HL-60 (cell line): ENCODE measurements around the gene UBN1.

ENCODE experiments used
- DNase-seq, 2 experiments: peaks; one replicate each; pipeline ENCODE4 v3.0.0-alpha.2; 2010 to 2020; ENCODE audit warnings: low read depth in 1 of 2, low spot score in 1 of 2
- H3K27ac ChIP-seq: fragments of 250-450 bp; sonication (Bioruptor Pico); replicated peaks from 2 replicates; pipeline ENCODE4 v1.5.1; 2020; ENCODE audit warnings: mild to moderate bottlenecking, moderate library complexity
- H3K27me3 ChIP-seq: fragments of 250-450 bp; sonication (Bioruptor Pico); 2 replicates; pipeline ENCODE4 v1.5.1; 2021; ENCODE audit warnings: mild to moderate bottlenecking, moderate library complexity; ENCODE audit not compliant: insufficient read depth, poor library complexity, severe bottlenecking
- H3K4me3 ChIP-seq: replicated peaks from 2 replicates; pipeline ENCODE4 v1.5.1; 2011; ENCODE audit warnings: mild to moderate bottlenecking, control low read depth, low read length; ENCODE audit not compliant: insufficient read depth
- GABPA ChIP-seq: IDR thresholded peaks from 2 replicates; pipeline ENCODE4 v1.6.1; 2012; ENCODE audit warnings: low read depth
- POLR2AphosphoS5 ChIP-seq: IDR thresholded peaks from 2 replicates; pipeline ENCODE4 v1.6.1; 2012; ENCODE audit warnings: low read depth
- SPI1 ChIP-seq: IDR thresholded peaks from 2 replicates; pipeline ENCODE4 v1.6.1; 2012; ENCODE audit warnings: low read depth, mild to moderate bottlenecking, borderline replicate concordance
- TF ChIP-seq, protein P1 (sequence below): IDR thresholded peaks from one replicate; pipeline ENCODE4 v1.5.1; 2011; ENCODE audit warnings: low read length, control low read depth, inconsistent platforms; ENCODE audit not compliant: insufficient read depth
- TF ChIP-seq, protein P2 (sequence below): IDR thresholded peaks from 2 replicates; pipeline ENCODE4 v1.6.1; 2012; ENCODE audit warnings: low read depth; ENCODE audit not compliant: insufficient replicate concordance

UBN1 gene

DNA sequence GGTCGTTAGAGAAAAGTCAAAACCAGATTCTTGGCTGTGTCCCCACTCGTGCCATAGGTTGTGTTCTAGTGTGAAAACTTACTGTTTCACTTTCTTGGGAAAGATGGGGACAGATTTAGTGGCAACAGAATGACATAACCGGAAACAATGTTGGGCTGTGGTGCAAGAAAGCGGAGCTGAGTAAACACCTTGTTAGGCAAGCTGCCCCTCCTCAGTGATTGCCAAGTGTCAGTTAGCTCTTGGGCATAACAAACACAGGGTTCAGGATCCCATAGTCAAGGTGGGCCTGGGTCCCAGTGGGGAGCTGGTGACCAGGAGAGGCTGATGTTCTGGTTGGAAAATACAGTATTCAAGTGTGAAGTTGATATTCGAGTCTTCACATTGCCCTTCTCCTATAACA lies 15.4 kb downstream of the UBN1 start:
- peak in 1 of 2 experiments; percentile 71 for DNase-seq
- H3K27ac ChIP-seq: no peak overlapping the region; the same call in 1 of the 2 replicates
- TF ChIP-seq GABPA (no peak), POLR2AphosphoS5 (0 out of 2 replicates have a peak, but pooled peaks have one; percentile 36)
- H3K4me3 ChIP-seq: no peak overlapping the region
- H3K27me3 ChIP-seq: no peaks in the 10 kb centered on the region

DNA sequence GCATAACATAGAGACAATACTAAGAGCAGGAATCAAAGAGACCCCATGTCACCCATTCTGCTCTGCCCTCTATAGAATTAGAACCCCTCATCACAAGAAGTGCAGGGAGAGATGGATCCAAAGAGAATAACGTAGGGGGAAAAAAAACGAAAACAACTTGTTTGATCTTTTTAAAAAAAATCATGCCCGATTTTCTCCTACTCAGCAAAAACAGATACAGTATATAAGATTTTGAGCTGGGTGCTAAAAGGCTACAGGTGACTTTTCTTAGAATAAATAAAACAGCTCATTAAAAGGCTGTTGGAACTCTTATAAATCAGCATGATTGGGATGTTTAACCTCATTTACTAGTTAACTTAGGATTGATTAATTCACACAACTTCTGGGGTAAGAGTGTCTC lies 17.4 kb downstream of the UBN1 start:
- no peaks in the 10 kb centered on the region for H3K27me3 ChIP-seq
- TF ChIP-seq, protein P1, sequence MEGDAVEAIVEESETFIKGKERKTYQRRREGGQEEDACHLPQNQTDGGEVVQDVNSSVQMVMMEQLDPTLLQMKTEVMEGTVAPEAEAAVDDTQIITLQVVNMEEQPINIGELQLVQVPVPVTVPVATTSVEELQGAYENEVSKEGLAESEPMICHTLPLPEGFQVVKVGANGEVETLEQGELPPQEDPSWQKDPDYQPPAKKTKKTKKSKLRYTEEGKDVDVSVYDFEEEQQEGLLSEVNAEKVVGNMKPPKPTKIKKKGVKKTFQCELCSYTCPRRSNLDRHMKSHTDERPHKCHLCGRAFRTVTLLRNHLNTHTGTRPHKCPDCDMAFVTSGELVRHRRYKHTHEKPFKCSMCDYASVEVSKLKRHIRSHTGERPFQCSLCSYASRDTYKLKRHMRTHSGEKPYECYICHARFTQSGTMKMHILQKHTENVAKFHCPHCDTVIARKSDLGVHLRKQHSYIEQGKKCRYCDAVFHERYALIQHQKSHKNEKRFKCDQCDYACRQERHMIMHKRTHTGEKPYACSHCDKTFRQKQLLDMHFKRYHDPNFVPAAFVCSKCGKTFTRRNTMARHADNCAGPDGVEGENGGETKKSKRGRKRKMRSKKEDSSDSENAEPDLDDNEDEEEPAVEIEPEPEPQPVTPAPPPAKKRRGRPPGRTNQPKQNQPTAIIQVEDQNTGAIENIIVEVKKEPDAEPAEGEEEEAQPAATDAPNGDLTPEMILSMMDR: no peak
- no peak for TF ChIP-seq GABPA
- TF ChIP-seq POLR2AphosphoS5: no peak
- TF ChIP-seq, protein P2, sequence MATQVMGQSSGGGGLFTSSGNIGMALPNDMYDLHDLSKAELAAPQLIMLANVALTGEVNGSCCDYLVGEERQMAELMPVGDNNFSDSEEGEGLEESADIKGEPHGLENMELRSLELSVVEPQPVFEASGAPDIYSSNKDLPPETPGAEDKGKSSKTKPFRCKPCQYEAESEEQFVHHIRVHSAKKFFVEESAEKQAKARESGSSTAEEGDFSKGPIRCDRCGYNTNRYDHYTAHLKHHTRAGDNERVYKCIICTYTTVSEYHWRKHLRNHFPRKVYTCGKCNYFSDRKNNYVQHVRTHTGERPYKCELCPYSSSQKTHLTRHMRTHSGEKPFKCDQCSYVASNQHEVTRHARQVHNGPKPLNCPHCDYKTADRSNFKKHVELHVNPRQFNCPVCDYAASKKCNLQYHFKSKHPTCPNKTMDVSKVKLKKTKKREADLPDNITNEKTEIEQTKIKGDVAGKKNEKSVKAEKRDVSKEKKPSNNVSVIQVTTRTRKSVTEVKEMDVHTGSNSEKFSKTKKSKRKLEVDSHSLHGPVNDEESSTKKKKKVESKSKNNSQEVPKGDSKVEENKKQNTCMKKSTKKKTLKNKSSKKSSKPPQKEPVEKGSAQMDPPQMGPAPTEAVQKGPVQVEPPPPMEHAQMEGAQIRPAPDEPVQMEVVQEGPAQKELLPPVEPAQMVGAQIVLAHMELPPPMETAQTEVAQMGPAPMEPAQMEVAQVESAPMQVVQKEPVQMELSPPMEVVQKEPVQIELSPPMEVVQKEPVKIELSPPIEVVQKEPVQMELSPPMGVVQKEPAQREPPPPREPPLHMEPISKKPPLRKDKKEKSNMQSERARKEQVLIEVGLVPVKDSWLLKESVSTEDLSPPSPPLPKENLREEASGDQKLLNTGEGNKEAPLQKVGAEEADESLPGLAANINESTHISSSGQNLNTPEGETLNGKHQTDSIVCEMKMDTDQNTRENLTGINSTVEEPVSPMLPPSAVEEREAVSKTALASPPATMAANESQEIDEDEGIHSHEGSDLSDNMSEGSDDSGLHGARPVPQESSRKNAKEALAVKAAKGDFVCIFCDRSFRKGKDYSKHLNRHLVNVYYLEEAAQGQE: no peak
- TF ChIP-seq SPI1: no peak
- H3K27ac ChIP-seq: no peak overlapping the region
- DNase-seq: no peak
- no peak overlapping the region for H3K4me3 ChIP-seq

DNA sequence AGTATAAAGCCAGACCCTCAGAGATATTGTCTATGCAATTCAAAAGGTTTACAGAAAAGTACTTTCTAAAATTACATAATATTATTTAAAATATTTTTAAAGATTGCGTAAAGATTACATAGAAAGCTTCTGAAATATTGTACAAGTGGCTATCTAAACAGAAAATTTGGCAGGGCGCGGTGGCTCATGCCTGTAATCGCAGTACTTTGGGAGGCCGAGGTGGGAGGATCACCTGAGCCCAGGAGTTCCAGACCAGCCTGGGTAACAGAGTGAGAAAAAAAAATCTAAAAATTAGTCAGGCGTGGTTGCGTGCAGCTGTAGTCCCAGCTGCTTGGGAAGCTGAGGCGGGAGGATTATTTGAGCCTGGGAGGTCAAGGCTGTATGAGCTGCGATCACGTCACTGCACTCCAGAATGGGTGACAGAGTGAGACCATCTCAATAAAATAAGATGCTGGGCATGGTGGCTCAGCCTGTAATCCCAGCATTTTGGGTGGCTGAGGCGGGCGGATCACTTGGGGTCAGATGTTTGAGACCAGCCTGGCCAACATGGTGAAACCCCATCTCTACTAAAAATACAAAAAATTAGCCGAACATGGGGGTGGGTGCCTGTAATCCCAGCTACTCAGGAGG lies 18.1 kb downstream of the UBN1 start:
- DNase-seq: no peak
- no peak overlapping the region for H3K27ac ChIP-seq
- no peaks in the 10 kb centered on the region for H3K27me3 ChIP-seq
- H3K4me3 ChIP-seq: no peak overlapping the region
- TF ChIP-seq GABPA (no peak), SPI1 (no peak), POLR2AphosphoS5 (no peak)
- TF ChIP-seq, protein P1: no peak
- TF ChIP-seq, protein P2: no peak

DNA sequence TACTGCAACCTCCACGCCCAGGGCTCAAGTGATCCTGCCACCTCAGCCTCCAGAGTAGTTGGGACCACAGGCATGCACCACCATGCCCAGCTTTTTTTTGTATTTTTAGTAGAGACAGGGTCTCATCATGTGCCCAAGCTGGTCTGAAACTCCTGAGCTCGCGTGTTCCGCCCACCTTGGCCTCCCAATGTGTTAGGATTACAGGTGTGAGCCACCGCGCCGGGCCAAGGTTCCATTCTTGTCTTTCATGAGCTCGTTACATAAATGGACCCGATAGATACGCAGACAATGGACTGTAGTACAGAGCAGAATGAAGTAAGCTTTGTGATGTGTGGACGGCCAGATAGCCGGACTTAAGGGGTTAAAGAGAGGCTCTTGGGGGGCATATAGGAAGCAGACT lies 19.3 kb downstream of the UBN1 start:
- Histone ChIP-seq H3K27ac (no peak overlapping the region), H3K4me3 (no peak overlapping the region), H3K27me3 (no peaks in the 10 kb centered on the region)
- DNase-seq: no peak
- no peak for TF ChIP-seq POLR2AphosphoS5
- TF ChIP-seq, protein P2: no peak
- TF ChIP-seq SPI1: no peak
- TF ChIP-seq GABPA: no peak
- TF ChIP-seq, protein P1: no peak
